Lung (tissue), 12 donors: ENCODE data around the gene PARVB. TPM values are rescaled to one million over a fixed set of nuclear protein-coding genes. Genes with fewer than 3 reads are reported as not detected.

ENCODE experiments used
- ATAC-seq: fragments of 200-7000 bp; cut with Tn5 transposase; one replicate; pipeline ENCODE4 v1.9.1; 2020; ENCODE audit warnings: moderate number of reproducible peaks; ENCODE audit not compliant: insufficient read depth, low FRiP score
- DNase-seq, 3 donors: peaks; one replicate each; pipeline ENCODE4 v3.0.0-alpha.2; 2013 to 2017
- H3K27ac ChIP-seq, 2 donors: one replicate each; pipeline ENCODE4 v1.5.1; 2013; ENCODE audit warnings: mild to moderate bottlenecking in 2 of 2, moderate library complexity in 2 of 2, control low read depth in 1 of 2, inconsistent platforms in 1 of 2, low read depth in 1 of 2, low read length in 1 of 2
- H3K27me3 ChIP-seq, 3 donors: one replicate each; pipeline ENCODE4 v1.5.1; 2013; ENCODE audit warnings: low read length in 2 of 3; ENCODE audit not compliant: control insufficient read depth in 3 of 3, insufficient read depth in 3 of 3
- H3K36me3 ChIP-seq, 4 donors: one replicate each; pipeline ENCODE4 v1.5.1; 2013; ENCODE audit warnings: low read length in 4 of 4, mild to moderate bottlenecking in 1 of 4, moderate library complexity in 1 of 4; ENCODE audit not compliant: control insufficient read depth in 4 of 4, insufficient read depth in 4 of 4
- H3K4me1 ChIP-seq, 5 donors: one replicate each; pipeline ENCODE4 v1.5.1; 2013; ENCODE audit warnings: low read length in 5 of 5, mild to moderate bottlenecking in 2 of 5, moderate library complexity in 1 of 5; ENCODE audit not compliant: control insufficient read depth in 5 of 5, insufficient read depth in 5 of 5
- H3K4me3 ChIP-seq: one replicate; pipeline ENCODE4 v1.5.1; 2013; ENCODE audit warnings: mild to moderate bottlenecking, control low read depth, moderate library complexity
- H3K9ac ChIP-seq, 2 donors: one replicate each; pipeline ENCODE4 v1.5.1; 2013; ENCODE audit warnings: low read length in 2 of 2, control low read depth in 1 of 2; ENCODE audit not compliant: insufficient read depth in 1 of 2
- H3K9me3 ChIP-seq, 4 donors: one replicate each; pipeline ENCODE4 v1.5.1; 2013; ENCODE audit warnings: low read length in 3 of 4, mild to moderate bottlenecking in 1 of 4, moderate library complexity in 1 of 4; ENCODE audit not compliant: control insufficient read depth in 4 of 4, insufficient read depth in 3 of 4
- CTCF ChIP-seq: IDR thresholded peaks from 2 replicates; pipeline ENCODE4 v1.5.1; 2012; ENCODE audit warnings: mild to moderate bottlenecking; ENCODE audit errors: control extremely low read depth, extremely low read depth
- WGBS, 2 donors: extraction: QIAGEN DNeasy Blood & Tissue Kit; methylation state at CpG; one replicate each; pipeline ENCODE4 v1.1.7; 2013; 5-methylcytosine and 5-hydroxymethylcytosine counted together
- polyA plus RNA-seq, 2 donors: library from polyadenylated mRNA; stranded (reverse); fragments of 200-250 nt; gene quantifications; one replicate each; pipeline ENCODE4 v1.2.1, GENCODE V29; 2013
- total RNA-seq, 2 donors: library from RNA; depleted of rRNA in 1 of 2; stranded (reverse); fragments of >200 nt in 1 of 2; gene quantifications; one replicate each; pipeline ENCODE4 v1.2.1, GENCODE V29; 2014 to 2021
- donor health status: control.
- donor health status: control.
- donor health status: Bipolar disorder and iron deficiency.
- donor health status: healthy.
- donor health status: DM: yes; HTN: yes; CAD: no.

The PARVB gene
- total and polyA plus RNA-seq, 4 donors: 16.9 to 64.2 (median 49.7) TPM

DNA sequence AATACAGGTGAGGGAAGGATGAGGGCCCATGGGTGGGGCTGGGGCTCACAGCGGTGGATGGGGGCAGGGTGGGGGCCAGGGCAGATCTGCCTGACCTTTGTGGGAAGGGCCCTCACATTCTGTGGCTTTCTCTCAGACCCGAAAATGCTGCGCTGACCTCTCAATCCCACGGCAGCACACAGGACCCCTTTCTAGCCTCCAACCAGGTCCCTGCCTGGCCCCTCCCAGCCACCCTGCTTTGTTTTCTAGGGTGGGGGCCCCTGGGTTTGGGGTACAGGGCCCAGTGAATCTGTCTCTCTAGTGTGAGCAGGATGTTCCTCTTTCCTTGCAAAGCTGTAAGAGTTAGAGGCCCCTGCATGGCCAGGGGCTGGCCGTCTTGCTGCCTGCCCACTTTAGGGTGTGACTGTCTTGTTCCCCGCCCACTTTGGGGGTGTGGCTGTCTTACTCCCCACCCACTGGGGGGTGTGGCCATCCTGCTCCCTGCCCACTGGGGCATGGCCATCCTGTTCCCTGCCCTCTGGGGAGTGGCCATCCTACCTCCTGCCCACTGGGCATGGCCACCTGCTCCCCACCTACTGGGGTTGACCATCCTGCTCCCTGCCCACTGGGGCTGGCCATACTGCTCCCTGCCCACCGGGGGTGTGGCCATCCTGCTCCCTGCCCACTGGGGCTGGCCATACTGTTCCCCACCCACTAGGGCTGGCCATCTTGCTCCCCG lies 168.2 kb downstream of the PARVB start:
- Histone ChIP-seq H3K27me3 (peaks cover 4 to 7% (median 7%) of the 10 kb centered on the region in 3 donors), H3K27ac (no peak overlapping the region), H3K4me3 (no peak overlapping the region), H3K4me1 (no peaks in the 10 kb centered on the region), H3K9me3 (no peaks in the 10 kb centered on the region), H3K36me3 (no peaks in the 10 kb centered on the region), H3K9ac (no peak overlapping the region)
- no peak for TF ChIP-seq CTCF
- ATAC-seq (no peak), DNase-seq (no peak)
- 82 to 87% methylated on average over 8 of the region's 8 CpGs for WGBS, 2 donors

- H3K9ac ChIP-seq: no peak overlapping the region
- H3K4me1 ChIP-seq: no peaks in the 10 kb centered on the region
- no peak overlapping the region for H3K27ac ChIP-seq
- no peaks in the 10 kb centered on the region for H3K36me3 ChIP-seq
- 42 to 64% methylated on average over 11 of the region's 11 CpGs for WGBS, 2 donors
- no peaks in the 10 kb centered on the region for H3K9me3 ChIP-seq
- no peak for DNase-seq
- no peak overlapping the region for H3K4me3 ChIP-seq
- peaks cover 4 to 7% (median 7%) of the 10 kb centered on the region in 3 donors for H3K27me3 ChIP-seq
- no peak for ATAC-seq
- TF ChIP-seq CTCF: no peak
These were observed 168.9 kb downstream of the PARVB start for GRCh38 chr22:44192816-44193534.

DNA sequence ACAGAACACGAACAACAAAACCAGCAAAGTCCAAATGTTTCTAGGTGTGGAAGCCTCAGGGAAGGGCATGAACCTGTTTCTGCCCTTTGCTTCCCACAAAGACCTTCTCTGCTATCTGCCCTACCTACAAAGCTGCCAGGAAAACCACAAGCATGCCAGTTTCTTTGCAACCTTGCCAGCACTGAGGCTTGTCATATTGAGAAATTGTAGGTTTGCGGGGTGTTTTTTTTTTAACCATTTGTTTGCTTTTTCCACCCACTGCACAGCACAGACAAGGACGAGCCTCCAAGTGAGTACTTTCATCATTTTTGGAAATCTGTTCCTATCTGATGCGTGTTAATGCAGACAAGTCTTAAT lies 169.4 kb downstream of the PARVB start:
- 28 to 47% methylated on average over 4 of the region's 4 CpGs for WGBS, 2 donors
- ATAC-seq (no peak), DNase-seq (no peak)
- no peak overlapping the region for H3K4me3 ChIP-seq
- no peak overlapping the region for H3K9ac ChIP-seq
- peaks cover 4 to 7% (median 7%) of the 10 kb centered on the region in 3 donors for H3K27me3 ChIP-seq
- H3K27ac ChIP-seq: no peak overlapping the region
- H3K36me3 ChIP-seq: no peaks in the 10 kb centered on the region
- no peaks in the 10 kb centered on the region for H3K4me1 ChIP-seq
- no peaks in the 10 kb centered on the region for H3K9me3 ChIP-seq
- no peak for TF ChIP-seq CTCF
